K562 (cell line): ENCODE data around the gene PNMA8B. TPM values are rescaled to one million over a fixed set of nuclear protein-coding genes. Genes with fewer than 3 reads are reported as not detected.

Experiments
- AFF4 ChIP-seq: sonication (generic); formaldehyde crosslinking; IDR thresholded peaks from 2 replicates; pipeline ENCODE4 v1.8.0; 2023; ENCODE audit warnings: mild to moderate bottlenecking, missing genetic modification reagents
- BCOR ChIP-seq: fragments of 450-650 bp; IDR thresholded peaks from 2 replicates; pipeline ENCODE4 v1.6.1; 2016
- CC2D1A ChIP-seq: fragments of 450-650 bp; IDR thresholded peaks from 2 replicates; pipeline ENCODE4 v1.6.1; 2017; ENCODE audit warnings: mild to moderate bottlenecking
- EHMT2 ChIP-seq: fragments of 450-650 bp; IDR thresholded peaks from 2 replicates; pipeline ENCODE4 v1.6.1; 2018; ENCODE audit warnings: antibody characterized with exemption
- JUNB ChIP-seq: fragments of 450-650 bp; formaldehyde crosslinking; conservative IDR thresholded peaks from 2 replicates; pipeline ENCODE4 v1.4.0; 2020; ENCODE audit warnings: mild to moderate bottlenecking
- JUND ChIP-seq, 2 experiments: IDR thresholded peaks; 2 replicates in 1 of 2; 3 replicates in 1 of 2; pipeline ENCODE4 v1.6.1; 2011; ENCODE audit warnings: borderline replicate concordance in 2 of 2, low read depth in 2 of 2, low read length in 2 of 2, improper control_type of control experiment in 1 of 2, missing biosample characterization in 1 of 2, missing genetic modification characterization in 1 of 2, missing genetic modification reagents in 1 of 2
- NCOA1 ChIP-seq: fragments of 450-650 bp; IDR thresholded peaks from 2 replicates; pipeline ENCODE4 v1.6.1; 2016; ENCODE audit warnings: low read depth
- RB1 ChIP-seq: fragments of 450-650 bp; IDR thresholded peaks from 2 replicates; pipeline ENCODE4 v1.6.1; 2017; ENCODE audit warnings: low read depth, mild to moderate bottlenecking
- TEAD2 ChIP-seq: fragments of 450-650 bp; IDR thresholded peaks from 2 replicates; pipeline ENCODE4 v1.6.1; 2016; ENCODE audit warnings: missing genetic modification characterization, control low read depth, missing compliant biosample characterization
- ZFP36 ChIP-seq: fragments of 150-350 bp; IDR thresholded peaks from 2 replicates; pipeline ENCODE4 v1.6.1; 2018; ENCODE audit warnings: low read length, low read depth; ENCODE audit not compliant: partially characterized antibody
- ZNF239 ChIP-seq: fragments of 250-450 bp; sonication (Bioruptor Pico); IDR thresholded peaks from 2 replicates; pipeline ENCODE4 v1.4.0; 2020; ENCODE audit warnings: mild to moderate bottlenecking
- ZNF586 ChIP-seq: fragments of 450-650 bp; formaldehyde crosslinking; conservative IDR thresholded peaks from 2 replicates; pipeline ENCODE4 v1.4.0; 2020; ENCODE audit warnings: mild to moderate bottlenecking, moderate library complexity
- ZNF699 ChIP-seq: fragments of 250-450 bp; sonication (Bioruptor Pico); IDR thresholded peaks from 2 replicates; pipeline ENCODE4 v1.8.0; 2021; ENCODE audit warnings: mild to moderate bottlenecking, moderate library complexity; ENCODE audit not compliant: insufficient replicate concordance
- polyA plus RNA-seq, 8 experiments: library from polyadenylated mRNA; depleted of rRNA in 4 of 8; stranded (reverse) in 5 of 8; unstranded in 3 of 8; fragments of >200 nt; fragmentation: Nextera tagmentation in 2 of 8; fragmentation: Illumina TruSeq in 1 of 8; extraction: Ambion mirVana in 2 of 8; extraction: Trizol in 1 of 8; gene quantifications; 2 replicates each; pipeline versions ENCODE4 v1.2.1 to v1.2.3, GENCODE V29; 2011 to 2014; ENCODE audit warnings: inconsistent platforms in 1 of 8, missing spikeins in 1 of 8
- total RNA-seq, 7 experiments: library from RNA; depleted of rRNA in 6 of 7; stranded (reverse); fragments of >200 nt in 6 of 7; fragmentation: Illumina TruSeq in 2 of 7; extraction: Trizol in 2 of 7; gene quantifications; 2 replicates each; pipeline versions ENCODE4 v1.2.1 to v1.2.3, GENCODE V29; 2011 to 2021; ENCODE audit warnings: low replicate concordance in 1 of 7
- TF ChIP-seq, protein P1 (sequence below): fragments of 250-450 bp; sonication (Bioruptor Pico); IDR thresholded peaks from 2 replicates; pipeline ENCODE4 v1.8.0; 2021; ENCODE audit warnings: borderline replicate concordance, mild to moderate bottlenecking, moderate library complexity; ENCODE audit not compliant: poor library complexity, severe bottlenecking
- TF ChIP-seq, protein P2 (sequence below): fragments of 200-800 bp; sonication (Bioruptor generic); IDR thresholded peaks from 2 replicates; pipeline ENCODE4 v1.6.1; 2017; ENCODE audit warnings: missing genetic modification characterization, missing compliant biosample characterization
- TF ChIP-seq, protein P3 (sequence below): sonication (generic); formaldehyde crosslinking; IDR thresholded peaks from 2 replicates; pipeline ENCODE4 v1.8.0; 2022; ENCODE audit warnings: missing genetic modification reagents, mild to moderate bottlenecking, borderline replicate concordance
- TF ChIP-seq, protein P4 (sequence below): fragments of 450-650 bp; IDR thresholded peaks from 2 replicates; pipeline ENCODE4 v1.6.1; 2016; ENCODE audit warnings: mild to moderate bottlenecking

Gene PNMA8B
- total and polyA plus RNA-seq, 9 of the 15 experiments (the other 6 are each of a cell fraction or from before 2014, with no cell fraction given), result not detected

DNA sequence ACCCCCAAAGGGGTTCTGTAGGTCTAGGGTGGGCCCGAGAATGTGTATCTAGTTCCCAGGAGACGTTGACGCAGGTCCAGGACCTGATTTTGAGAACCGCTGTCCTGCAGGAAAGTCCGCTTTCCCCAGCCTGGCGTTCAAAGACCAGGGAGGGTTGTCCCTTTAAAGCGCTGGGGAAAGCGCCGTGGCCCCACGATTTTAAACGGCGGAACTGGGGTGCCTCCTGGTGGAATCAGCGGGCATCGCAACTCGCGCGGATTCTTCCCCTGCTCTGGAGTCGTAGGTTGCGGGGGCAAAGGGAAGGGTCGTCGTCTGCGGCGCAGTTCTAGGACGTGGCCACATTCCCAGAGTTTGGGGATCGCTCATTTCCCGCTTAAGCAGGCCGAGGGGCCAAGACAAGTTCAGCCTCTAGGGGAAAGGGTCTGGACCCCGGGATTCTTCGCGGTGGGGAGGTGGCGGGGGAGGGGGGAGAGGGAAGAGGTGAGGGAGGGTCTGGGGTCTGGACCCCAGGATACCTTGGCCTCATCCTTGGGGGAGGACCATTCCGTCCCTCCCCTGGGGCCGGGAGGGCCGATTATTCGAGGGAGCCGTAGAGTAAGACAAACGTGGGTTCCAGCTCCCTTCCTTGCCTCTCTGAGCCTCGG is 7.7 kb downstream of the PNMA8B start (continued):
- TF ChIP-seq, protein P1, sequence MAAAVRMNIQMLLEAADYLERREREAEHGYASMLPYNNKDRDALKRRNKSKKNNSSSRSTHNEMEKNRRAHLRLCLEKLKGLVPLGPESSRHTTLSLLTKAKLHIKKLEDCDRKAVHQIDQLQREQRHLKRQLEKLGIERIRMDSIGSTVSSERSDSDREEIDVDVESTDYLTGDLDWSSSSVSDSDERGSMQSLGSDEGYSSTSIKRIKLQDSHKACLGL (CRISPR knock-in tag), result no peak
- no peak for TF ChIP-seq ZNF586 (CRISPR knock-in tag)
- no peak for TF ChIP-seq EHMT2
- no peak for TF ChIP-seq ZNF699 (CRISPR knock-in tag)
- no peak for TF ChIP-seq TEAD2 (tag)
- TF ChIP-seq, protein P2, sequence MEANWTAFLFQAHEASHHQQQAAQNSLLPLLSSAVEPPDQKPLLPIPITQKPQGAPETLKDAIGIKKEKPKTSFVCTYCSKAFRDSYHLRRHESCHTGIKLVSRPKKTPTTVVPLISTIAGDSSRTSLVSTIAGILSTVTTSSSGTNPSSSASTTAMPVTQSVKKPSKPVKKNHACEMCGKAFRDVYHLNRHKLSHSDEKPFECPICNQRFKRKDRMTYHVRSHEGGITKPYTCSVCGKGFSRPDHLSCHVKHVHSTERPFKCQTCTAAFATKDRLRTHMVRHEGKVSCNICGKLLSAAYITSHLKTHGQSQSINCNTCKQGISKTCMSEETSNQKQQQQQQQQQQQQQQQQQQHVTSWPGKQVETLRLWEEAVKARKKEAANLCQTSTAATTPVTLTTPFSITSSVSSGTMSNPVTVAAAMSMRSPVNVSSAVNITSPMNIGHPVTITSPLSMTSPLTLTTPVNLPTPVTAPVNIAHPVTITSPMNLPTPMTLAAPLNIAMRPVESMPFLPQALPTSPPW, result peak; percentile 37
- TF ChIP-seq, protein P3, sequence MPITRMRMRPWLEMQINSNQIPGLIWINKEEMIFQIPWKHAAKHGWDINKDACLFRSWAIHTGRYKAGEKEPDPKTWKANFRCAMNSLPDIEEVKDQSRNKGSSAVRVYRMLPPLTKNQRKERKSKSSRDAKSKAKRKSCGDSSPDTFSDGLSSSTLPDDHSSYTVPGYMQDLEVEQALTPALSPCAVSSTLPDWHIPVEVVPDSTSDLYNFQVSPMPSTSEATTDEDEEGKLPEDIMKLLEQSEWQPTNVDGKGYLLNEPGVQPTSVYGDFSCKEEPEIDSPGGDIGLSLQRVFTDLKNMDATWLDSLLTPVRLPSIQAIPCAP, result no peak
- TF ChIP-seq CC2D1A, result peak; percentile 86
- TF ChIP-seq AFF4 (CRISPR knock-in tag), result no peak
- TF ChIP-seq ZNF239 (CRISPR knock-in tag), result no peak
- peak; percentile 82; the same call in 1 of the 2 replicates for TF ChIP-seq RB1
- TF ChIP-seq BCOR, result peak; percentile 10; the same call in 1 of the 2 replicates
- 0 out of 2 replicates have a peak, but pooled peaks have one; percentile 21 for TF ChIP-seq JUND (IDR thresholded peaks at IDR 0.05; ENCODE audit: borderline replicate concordance, low read depth, low read length)
- no peak; the same call in 2 of the 3 replicates for TF ChIP-seq JUND (tag; IDR thresholded peaks at IDR 0.05; ENCODE audit: borderline replicate concordance, low read depth, low read length)
- TF ChIP-seq JUNB, result no peak
- no peak for TF ChIP-seq NCOA1
- no peak for TF ChIP-seq ZFP36
- TF ChIP-seq, protein P4, sequence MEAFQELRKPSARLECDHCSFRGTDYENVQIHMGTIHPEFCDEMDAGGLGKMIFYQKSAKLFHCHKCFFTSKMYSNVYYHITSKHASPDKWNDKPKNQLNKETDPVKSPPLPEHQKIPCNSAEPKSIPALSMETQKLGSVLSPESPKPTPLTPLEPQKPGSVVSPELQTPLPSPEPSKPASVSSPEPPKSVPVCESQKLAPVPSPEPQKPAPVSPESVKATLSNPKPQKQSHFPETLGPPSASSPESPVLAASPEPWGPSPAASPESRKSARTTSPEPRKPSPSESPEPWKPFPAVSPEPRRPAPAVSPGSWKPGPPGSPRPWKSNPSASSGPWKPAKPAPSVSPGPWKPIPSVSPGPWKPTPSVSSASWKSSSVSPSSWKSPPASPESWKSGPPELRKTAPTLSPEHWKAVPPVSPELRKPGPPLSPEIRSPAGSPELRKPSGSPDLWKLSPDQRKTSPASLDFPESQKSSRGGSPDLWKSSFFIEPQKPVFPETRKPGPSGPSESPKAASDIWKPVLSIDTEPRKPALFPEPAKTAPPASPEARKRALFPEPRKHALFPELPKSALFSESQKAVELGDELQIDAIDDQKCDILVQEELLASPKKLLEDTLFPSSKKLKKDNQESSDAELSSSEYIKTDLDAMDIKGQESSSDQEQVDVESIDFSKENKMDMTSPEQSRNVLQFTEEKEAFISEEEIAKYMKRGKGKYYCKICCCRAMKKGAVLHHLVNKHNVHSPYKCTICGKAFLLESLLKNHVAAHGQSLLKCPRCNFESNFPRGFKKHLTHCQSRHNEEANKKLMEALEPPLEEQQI, result no peak
